IMR-90 (cell line): ENCODE results near the gene ABCD1. TPM values are rescaled to one million over a fixed set of nuclear protein-coding genes. Genes with fewer than 3 reads are reported as not detected.
A peak's percentile ranks its signal among the peaks of the same experiment; 100 is the strongest.

Experiments used
- ATAC-seq: fragments of 200-7000 bp; cut with Tn5 transposase; 2 replicates; pipeline ENCODE4 v1.9.1; 2020; ENCODE audit warnings: low read depth, mild to moderate bottlenecking, moderate library complexity
- BruUV-seq: library from RNA; stranded (reverse); fragments of 400-500 nt; replicated peaks from 2 replicates; lab custom pipeline; 2021; lab: Mats Ljungman, UMichigan
- CTCF ChIA-PET: fragments of 300-600 bp; formaldehyde crosslinking; extraction: SDS; loops from one replicate; lab custom pipeline; 2021; ENCODE audit warnings: antibody characterized with exemption; lab: Yijun Ruan, JAX
- POLR2A ChIA-PET: fragments of 300-600 bp; sonication (Branson Sonifier 250); formaldehyde crosslinking; loops from one replicate; lab custom pipeline; 2022; ENCODE audit warnings: antibody characterized with exemption; ENCODE audit not compliant: unreplicated experiment; lab: Charles Lee
- DNase-seq: peaks from one replicate; pipeline ENCODE4 v3.0.0; 2013
- H2AFZ ChIP-seq: replicated peaks from 2 replicates; pipeline ENCODE3; 2013; ENCODE audit warnings: low read length, mild to moderate bottlenecking; ENCODE audit not compliant: poor library complexity
- H2AK5ac ChIP-seq: 2 replicates; pipeline ENCODE4 v1.6.1; 2013; ENCODE audit warnings: low read depth, low read length, inconsistent platforms
- H2AK9ac ChIP-seq: replicated peaks from 2 replicates; pipeline ENCODE3; 2013; ENCODE audit warnings: mild to moderate bottlenecking, low read depth, low read length, moderate library complexity; ENCODE audit not compliant: poor library complexity
- H2BK120ac ChIP-seq: 2 replicates; pipeline ENCODE4 v1.6.1; 2013; ENCODE audit warnings: low read depth, low read length, inconsistent platforms
- H2BK15ac ChIP-seq: 3 replicates; pipeline ENCODE4 v1.6.1; 2013; ENCODE audit warnings: low read depth, low read length, inconsistent platforms
- H2BK20ac ChIP-seq: 2 replicates; pipeline ENCODE4 v1.6.1; 2013; ENCODE audit warnings: low read depth, mild to moderate bottlenecking, inconsistent platforms, low read length, moderate library complexity
- H2BK5ac ChIP-seq: 2 replicates; pipeline ENCODE4 v1.6.1; 2013; ENCODE audit warnings: mild to moderate bottlenecking, low read depth, low read length, inconsistent platforms; ENCODE audit not compliant: poor library complexity, severe bottlenecking
- H3K14ac ChIP-seq: replicated peaks from 2 replicates; pipeline ENCODE4 v1.6.1; 2013; ENCODE audit warnings: low read depth, low read length, inconsistent platforms
- H3K18ac ChIP-seq: 2 replicates; pipeline ENCODE4 v1.6.1; 2013; ENCODE audit warnings: low read depth, low read length, control low read depth
- H3K23ac ChIP-seq: 2 replicates; pipeline ENCODE4 v1.6.1; 2013; ENCODE audit warnings: low read depth, low read length, inconsistent platforms
- H3K27ac ChIP-seq: 2 replicates; pipeline ENCODE4 v1.5.1; 2013; ENCODE audit warnings: mild to moderate bottlenecking, control low read depth, low read length; ENCODE audit not compliant: insufficient read depth
- H3K27me3 ChIP-seq: 2 replicates; pipeline ENCODE4 v1.6.1; 2013; ENCODE audit warnings: low read length; ENCODE audit not compliant: control insufficient read depth, insufficient read depth
- H3K36me3 ChIP-seq: 2 replicates; pipeline ENCODE4 v1.6.1; 2013; ENCODE audit warnings: low read length, mixed read lengths; ENCODE audit not compliant: control insufficient read depth, insufficient read depth
- H3K4ac ChIP-seq: 2 replicates; pipeline ENCODE4 v1.6.1; 2013; ENCODE audit warnings: low read depth, low read length, inconsistent platforms
- H3K4me1 ChIP-seq: 2 replicates; pipeline ENCODE4 v1.6.1; 2013; ENCODE audit warnings: low read length, mixed read lengths; ENCODE audit not compliant: control insufficient read depth, insufficient read depth
- H3K4me2 ChIP-seq: 2 replicates; pipeline ENCODE4 v1.6.1; 2013; ENCODE audit warnings: low read depth, mild to moderate bottlenecking, control low read depth, low read length, moderate library complexity
- H3K4me3 ChIP-seq: 2 replicates; pipeline ENCODE4 v1.5.1; 2013; ENCODE audit warnings: low read depth, mild to moderate bottlenecking, control low read depth, low read length, moderate library complexity; ENCODE audit not compliant: insufficient read depth
- H3K56ac ChIP-seq: 2 replicates; pipeline ENCODE4 v1.6.1; 2013; ENCODE audit warnings: low read length, inconsistent platforms; ENCODE audit not compliant: insufficient read depth; ENCODE audit errors: extremely low read depth
- H3K79me1 ChIP-seq, 2 experiments: 2 replicates each; pipeline ENCODE4 v1.6.1; 2013; ENCODE audit warnings: low read length in 2 of 2, inconsistent platforms in 1 of 2, low read depth in 1 of 2
- H3K9ac ChIP-seq: 2 replicates; pipeline ENCODE4 v1.6.1; 2013; ENCODE audit warnings: low read depth, low read length, control low read depth
- H3K9me1 ChIP-seq: 2 replicates; pipeline ENCODE4 v1.6.1; 2013; ENCODE audit warnings: low read length, inconsistent platforms; ENCODE audit not compliant: insufficient read depth
- H3K9me3 ChIP-seq: 2 replicates; pipeline ENCODE4 v1.6.1; 2013; ENCODE audit warnings: low read length; ENCODE audit not compliant: control insufficient read depth, insufficient read depth
- H4K20me1 ChIP-seq: 2 replicates; pipeline ENCODE4 v1.6.1; 2013; ENCODE audit warnings: low read length, inconsistent platforms; ENCODE audit not compliant: insufficient read depth
- H4K5ac ChIP-seq: 2 replicates; pipeline ENCODE4 v1.6.1; 2013; ENCODE audit warnings: mild to moderate bottlenecking, low read depth, low read length, control low read depth
- H4K8ac ChIP-seq, 2 experiments: 2 replicates each; pipeline ENCODE4 v1.6.1; 2013; ENCODE audit warnings: low read depth in 2 of 2, low read length in 2 of 2, control low read depth in 1 of 2, inconsistent platforms in 1 of 2
- H4K91ac ChIP-seq: 2 replicates; pipeline ENCODE4 v1.6.1; 2013; ENCODE audit warnings: low read depth, low read length, inconsistent platforms; ENCODE audit not compliant: insufficient read depth
- RCOR1 ChIP-seq: IDR thresholded peaks from 2 replicates; pipeline ENCODE4 v1.6.1; 2012; ENCODE audit warnings: mild to moderate bottlenecking, low read length, improper control_type of control experiment; ENCODE audit not compliant: insufficient replicate concordance
- WGBS, 2 experiments: methylation state at CpG; one replicate each; pipeline versions ENCODE4 v1.1.5 to v1.1.7; 2013; ENCODE audit warnings: missing lambda C conversion rate in 2 of 2; ENCODE audit not compliant: insufficient read length in 1 of 2; ENCODE audit errors: extremely low coverage in 2 of 2; 5-methylcytosine and 5-hydroxymethylcytosine counted together
- dilution Hi-C: fragments of 300-500 bp; cut with HindIII; formaldehyde crosslinking; loops from one replicate; pipeline ENCODE4 v1.14.3; 2018; ENCODE audit warnings: low sequenced_read_pairs; ENCODE audit not compliant: unreplicated experiment
- in situ Hi-C: fragments of 300-500 bp; cut with MboI; formaldehyde crosslinking; loops from 3 replicates; pipeline ENCODE4 v1.14.3; 2019; ENCODE audit warnings: low sequenced_read_pairs, inconsistent platforms, mixed read lengths
- intact Hi-C: fragments of 100-400 bp; cut with micrococcal nuclease; formaldehyde crosslinking; loops from 2 replicates; pipeline ENCODE4 v1.10.0; 2022
- polyA plus RNA-seq, 3 experiments: library from polyadenylated mRNA; depleted of rRNA; stranded (reverse); fragments of >200 nt; gene quantifications; 2 replicates each; pipeline ENCODE4 v1.2.3, GENCODE V29; 2012; ENCODE audit warnings: low replicate concordance in 1 of 3
- total RNA-seq: library from RNA; depleted of rRNA; stranded (reverse); fragments of >200 nt; gene quantifications from 2 replicates; pipeline ENCODE4 v1.2.3, GENCODE V29; 2012
- TF ChIP-seq, protein P1 (sequence below): fragments of 150-350 bp; IDR thresholded peaks from 2 replicates; pipeline ENCODE4 v1.6.1; 2017; ENCODE audit warnings: mild to moderate bottlenecking, antibody characterized with exemption, low read length, low read depth

ABCD1 gene
- total and polyA plus RNA-seq, 2 of the 4 experiments (the other 2 are of a cell fraction): 4.3 to 7.0 TPM

DNA sequence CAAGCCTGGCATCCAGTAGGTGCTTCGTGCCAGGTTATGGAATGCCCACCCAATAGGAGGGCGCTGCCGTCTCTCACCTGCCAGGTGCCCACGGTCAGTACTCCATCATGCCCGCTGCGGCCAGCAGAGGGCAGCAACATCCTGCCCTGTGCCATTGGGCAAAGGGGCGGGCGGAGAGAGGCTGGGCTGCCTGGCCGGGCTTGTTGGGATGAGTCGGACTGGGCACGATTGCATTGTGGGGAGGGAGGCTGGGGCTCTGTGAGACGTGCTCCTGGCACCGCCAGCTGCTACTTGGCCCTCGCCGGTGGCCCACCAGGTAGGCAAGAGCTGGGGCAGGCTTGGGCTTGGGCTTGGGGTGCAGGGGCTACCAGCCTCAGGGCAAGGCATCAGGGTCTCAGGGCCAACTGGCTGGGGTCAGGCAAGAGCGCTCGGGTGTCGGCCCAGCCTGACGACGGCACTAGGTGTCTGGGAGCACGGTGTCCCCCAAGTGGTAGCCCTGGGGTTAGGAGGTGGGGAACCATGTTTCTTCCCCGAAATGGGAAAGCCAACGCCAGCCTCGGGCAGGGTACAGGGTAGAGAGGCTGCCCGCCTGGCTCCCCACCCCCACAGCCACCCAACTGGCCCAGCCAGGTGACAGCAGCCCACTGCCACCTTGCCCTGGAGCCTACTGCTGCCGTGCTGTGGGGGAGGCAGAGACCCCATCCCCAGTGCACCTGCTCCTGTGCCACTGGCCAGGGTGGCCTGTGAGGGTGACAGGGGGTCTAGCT lies 39.5 kb downstream of the ABCD1 start, which contains the start of gene PLXNB3 (continued):
- TF ChIP-seq, protein P1, sequence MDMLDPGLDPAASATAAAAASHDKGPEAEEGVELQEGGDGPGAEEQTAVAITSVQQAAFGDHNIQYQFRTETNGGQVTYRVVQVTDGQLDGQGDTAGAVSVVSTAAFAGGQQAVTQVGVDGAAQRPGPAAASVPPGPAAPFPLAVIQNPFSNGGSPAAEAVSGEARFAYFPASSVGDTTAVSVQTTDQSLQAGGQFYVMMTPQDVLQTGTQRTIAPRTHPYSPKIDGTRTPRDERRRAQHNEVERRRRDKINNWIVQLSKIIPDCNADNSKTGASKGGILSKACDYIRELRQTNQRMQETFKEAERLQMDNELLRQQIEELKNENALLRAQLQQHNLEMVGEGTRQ: no peak

DNA sequence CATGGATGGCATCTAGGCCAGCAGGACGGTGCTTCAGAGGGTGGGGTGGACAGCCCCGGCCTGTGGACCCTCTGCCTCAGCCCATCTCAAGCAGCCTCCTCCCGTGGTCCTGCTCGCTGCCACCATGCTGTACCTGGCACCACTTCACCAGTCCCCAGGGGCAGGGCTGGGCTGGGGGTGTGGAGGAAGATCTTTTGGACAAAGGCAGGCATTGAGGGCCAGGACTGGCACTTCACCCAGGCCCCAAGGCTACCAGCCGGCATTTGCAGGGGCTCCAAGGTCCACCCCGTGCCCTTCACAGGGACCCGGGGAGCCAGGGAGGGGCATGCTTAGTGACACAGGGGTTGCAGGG lies 40.1 kb downstream of the ABCD1 start:
- H3K4me2 ChIP-seq: peak overlapping the region; percentile 66; the same call in 1 of the 2 replicates
- CTCF ChIA-PET: no interaction called here
- H3K9ac ChIP-seq: peak overlapping the region; percentile 72

More for the DNA sequence above, 40.1 kb downstream of the ABCD1 start:
- Histone ChIP-seq H2BK15ac (no peak overlapping the region), H4K20me1 (no peaks in the 10 kb centered on the region; the same call in 1 of the 2 replicates), H3K27ac (peak overlapping the region; percentile 94), H3K14ac (no peak overlapping the region; the same call in 1 of the 2 replicates), H2AK9ac (peak overlapping the region; percentile 94), H2BK20ac (no peak overlapping the region), H3K79me1 (peaks cover 0 to 17% of the 10 kb centered on the region in 2 experiments; a peak in 2 of 4 replicates), H3K56ac (no peak overlapping the region), H3K9me3 (no peaks in the 10 kb centered on the region; the same call in 1 of the 2 replicates), H3K36me3 (no peaks in the 10 kb centered on the region; the same call in 1 of the 2 replicates), H4K91ac (peak overlapping the region; percentile 91; the same call in 1 of the 2 replicates), H2BK120ac (no peak overlapping the region), H3K9me1 (no peaks in the 10 kb centered on the region), H3K27me3 (no peaks in the 10 kb centered on the region), H4K8ac (0 out of 4 replicates have a peak overlapping the region, but pooled peaks of 1 of the 2 experiments have one; percentile 45), H4K5ac (no peak overlapping the region), H2AFZ (peak overlapping the region; percentile 63), H3K4ac (peak overlapping the region; percentile 69; the same call in 1 of the 2 replicates), H3K23ac (no peak overlapping the region), H2BK5ac (peak overlapping the region; percentile 46), H3K18ac (no peak overlapping the region), H2AK5ac (peak overlapping the region; percentile 88), H3K4me3 (no peak overlapping the region), H3K4me1 (peaks cover 17% of the 10 kb centered on the region)
- no CpG with 5 or more reads among the region's 7 CpGs for WGBS, 2 experiments
- DNase-seq: no peak
- no peak for TF ChIP-seq RCOR1
- in situ Hi-C loops: loop anchor here (10.0 kb wide), 1 partner anchor 200 kb away; no protein-coding TSS in a partner anchor
- POLR2A ChIA-PET: no interaction called here
- BruUV-seq: no TSS peak
- dilution Hi-C loops: no loop called here
- intact Hi-C loops: loop anchor here (1.0 kb wide), 2 partner anchors 183 to 189 kb away; no protein-coding TSS in a partner anchor
- no peak for ATAC-seq
